Brain microvascular endothelial cell (primary cell): ENCODE measurements around the gene NBL1.

Experiments used
- DNase-seq: peaks from one replicate; pipeline ENCODE4 v3.0.0-alpha.2; 2020
- H3K27ac ChIP-seq: fragments of 250-450 bp; sonication (Bioruptor Pico); 2 replicates; pipeline ENCODE4 v1.5.1; 2020; ENCODE audit warnings: mild to moderate bottlenecking, moderate library complexity
- H3K27me3 ChIP-seq: fragments of 250-450 bp; sonication (Bioruptor Pico); replicated peaks from 2 replicates; pipeline ENCODE4 v1.5.1; 2020; ENCODE audit warnings: mild to moderate bottlenecking
- H3K36me3 ChIP-seq: fragments of 250-450 bp; sonication (Bioruptor Pico); replicated peaks from 2 replicates; pipeline ENCODE4 v1.5.1; 2020; ENCODE audit warnings: mild to moderate bottlenecking
- H3K4me3 ChIP-seq: 2 replicates; pipeline ENCODE4 v1.5.1; 2011; ENCODE audit warnings: low read depth, mild to moderate bottlenecking, control low read depth, low read length, moderate library complexity
- CTCF ChIP-seq: IDR thresholded peaks from 2 replicates; pipeline ENCODE4 v1.5.1; 2011; ENCODE audit warnings: low read depth, mild to moderate bottlenecking, moderate library complexity, low read length, control low read depth, inconsistent platforms; ENCODE audit errors: missing control alignments
- in situ Hi-C: cut with HindIII; loops from 2 replicates; pipeline ENCODE4 v1.10.0; 2017; ENCODE audit warnings: low sequenced_read_pairs, low pct_ligation_motif_present

Gene NBL1

GRCh38 chr1:19602486-19602885, 41.6 kb upstream of the NBL1 start:
- Histone ChIP-seq H3K4me3 (no peak overlapping the region), H3K36me3 (no peaks in the 10 kb centered on the region), H3K27ac (no peak overlapping the region), H3K27me3 (no peaks in the 10 kb centered on the region)
- no peak for TF ChIP-seq CTCF
- DNase-seq: no peak
- in situ Hi-C loops: no loop called here

- no peak overlapping the region for H3K27ac ChIP-seq
- TF ChIP-seq CTCF: no peak
- in situ Hi-C loops: no loop called here
- no peaks in the 10 kb centered on the region for H3K36me3 ChIP-seq
- no peak overlapping the region for H3K4me3 ChIP-seq
- no peak for DNase-seq
- no peaks in the 10 kb centered on the region for H3K27me3 ChIP-seq
Observed at GRCh38 chr1:19605967-19606366, 38.1 kb upstream of the NBL1 start.

- no peak for DNase-seq
- Histone ChIP-seq H3K27me3 (no peaks in the 10 kb centered on the region), H3K4me3 (no peak overlapping the region), H3K36me3 (no peaks in the 10 kb centered on the region), H3K27ac (no peak overlapping the region)
- TF ChIP-seq CTCF: no peak
- in situ Hi-C loops: no loop called here
Observed at GRCh38 chr1:19606817-19607642, 37.1 kb upstream of the NBL1 start.

GRCh38 chr1:19608232-19608631, 35.9 kb upstream of the NBL1 start:
- H3K36me3 ChIP-seq: no peaks in the 10 kb centered on the region
- no peaks in the 10 kb centered on the region for H3K27me3 ChIP-seq
- TF ChIP-seq CTCF: no peak
- no peak overlapping the region for H3K4me3 ChIP-seq
- in situ Hi-C loops: no loop called here
- H3K27ac ChIP-seq: no peak overlapping the region
- DNase-seq: no peak

- DNase-seq: no peak
- Histone ChIP-seq H3K36me3 (peaks cover 2% of the 10 kb centered on the region), H3K27me3 (no peaks in the 10 kb centered on the region), H3K4me3 (no peak overlapping the region), H3K27ac (no peak overlapping the region)
- in situ Hi-C loops: no loop called here
- TF ChIP-seq CTCF: no peak
Observed at GRCh38 chr1:19610282-19610981, 33.7 kb upstream of the NBL1 start.
